GM18505 (cell line): ENCODE data around the gene TM4SF1.

Experiments used
- ATAC-seq: cut with Tn5 transposase; IDR thresholded peaks from one replicate; pipeline ENCODE4 v1.9.1; 2021; ENCODE audit not compliant: unreplicated experiment
- POLR2A ChIP-seq: IDR thresholded peaks from 4 replicates; pipeline ENCODE4 v1.6.1; 2011; ENCODE audit warnings: borderline replicate concordance; ENCODE audit not compliant: insufficient read depth, insufficient read length; ENCODE audit errors: extremely low read depth

TM4SF1 gene

GRCh38 chr3:149403443-149403842 lies 26.0 kb upstream of the TM4SF1 start:
- no peak for ATAC-seq
- TF ChIP-seq POLR2A = no peak

- TF ChIP-seq POLR2A = no peak
- no peak for ATAC-seq
These were observed 25.0 kb upstream of the TM4SF1 start for GRCh38 chr3:149402481-149402880.

GRCh38 chr3:149401926-149402310 lies 24.5 kb upstream of the TM4SF1 start:
- TF ChIP-seq POLR2A = no peak
- ATAC-seq = no peak

DNA sequence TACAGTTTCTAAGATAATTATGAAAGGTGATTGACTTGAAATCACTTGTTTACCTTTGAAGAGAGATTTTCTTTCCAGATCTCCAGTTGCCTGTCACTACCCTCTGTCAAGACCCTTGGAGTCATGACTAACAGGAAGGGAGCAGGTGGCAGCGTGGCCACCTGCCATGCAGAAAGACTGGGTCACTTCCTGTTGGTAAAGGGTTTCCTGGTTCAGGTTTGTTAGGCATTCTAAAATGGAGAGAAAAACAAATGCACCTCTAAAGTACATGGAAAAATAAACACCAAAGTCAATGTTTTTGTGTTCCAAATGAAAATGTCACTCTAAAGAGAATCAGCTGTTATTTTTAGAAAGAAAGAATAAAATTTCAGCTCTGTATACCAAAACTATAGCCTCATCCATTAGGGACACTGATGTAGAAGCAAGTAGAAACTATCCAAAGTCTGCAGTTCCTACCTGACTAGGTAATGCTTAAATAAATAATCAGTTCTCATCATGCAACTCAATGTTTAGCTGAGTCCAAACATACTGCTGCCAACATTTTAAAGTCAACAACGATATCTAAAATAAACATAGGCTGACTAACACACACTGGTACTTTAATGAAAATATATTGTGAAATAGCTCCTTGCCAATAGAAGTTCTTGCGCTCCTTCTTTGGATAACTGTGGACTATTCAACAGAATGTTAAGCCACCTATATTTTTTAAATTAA lies 23.9 kb upstream of the TM4SF1 start:
- no peak for TF ChIP-seq POLR2A
- ATAC-seq = no peak

GRCh38 chr3:149400645-149401044 lies 23.2 kb upstream of the TM4SF1 start:
- no peak for ATAC-seq
- TF ChIP-seq POLR2A = no peak

DNA sequence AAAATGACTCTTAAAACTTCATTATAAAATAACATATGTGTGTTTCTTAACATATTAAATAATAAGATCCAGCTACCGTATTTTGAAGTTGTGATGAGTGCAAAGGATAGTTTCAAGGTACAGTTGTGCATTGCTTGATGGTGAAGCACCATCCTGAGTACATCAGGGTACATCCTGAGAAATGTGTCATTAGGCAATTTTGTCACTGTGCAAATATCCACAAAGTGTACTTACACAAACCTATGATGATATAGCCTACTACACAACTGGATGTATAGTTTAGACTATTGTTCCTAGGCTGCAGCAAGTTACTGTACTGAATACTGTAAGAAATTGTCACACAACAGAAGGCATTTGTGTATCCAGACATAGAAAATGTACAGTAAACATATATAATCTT lies 20.8 kb upstream of the TM4SF1 start:
- no peak for TF ChIP-seq POLR2A
- ATAC-seq = no peak

DNA sequence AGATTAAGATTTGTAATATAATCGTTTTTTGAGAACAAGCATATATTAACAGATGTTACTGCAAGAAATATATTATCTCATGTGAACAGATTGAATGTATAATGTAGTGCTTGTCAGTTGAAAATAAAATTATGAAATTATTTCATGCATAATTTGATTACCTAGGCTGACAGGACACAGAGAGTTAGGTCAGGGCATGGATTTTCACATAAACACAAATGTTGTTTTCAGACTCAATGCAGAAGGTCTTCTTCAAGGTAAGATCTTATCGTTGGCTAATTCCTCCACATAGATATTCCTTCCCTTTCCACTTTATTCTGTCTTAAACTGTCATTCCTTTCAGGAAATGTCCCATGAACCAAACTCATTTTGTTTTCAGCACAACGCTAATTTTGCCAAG lies 20.1 kb upstream of the TM4SF1 start:
- ATAC-seq = no peak
- TF ChIP-seq POLR2A = no peak

GRCh38 chr3:149396476-149396875 lies 19.0 kb upstream of the TM4SF1 start:
- no peak for TF ChIP-seq POLR2A
- ATAC-seq = no peak

GRCh38 chr3:149395107-149396089 lies 17.9 kb upstream of the TM4SF1 start:
- ATAC-seq = no peak
- TF ChIP-seq POLR2A = no peak

DNA sequence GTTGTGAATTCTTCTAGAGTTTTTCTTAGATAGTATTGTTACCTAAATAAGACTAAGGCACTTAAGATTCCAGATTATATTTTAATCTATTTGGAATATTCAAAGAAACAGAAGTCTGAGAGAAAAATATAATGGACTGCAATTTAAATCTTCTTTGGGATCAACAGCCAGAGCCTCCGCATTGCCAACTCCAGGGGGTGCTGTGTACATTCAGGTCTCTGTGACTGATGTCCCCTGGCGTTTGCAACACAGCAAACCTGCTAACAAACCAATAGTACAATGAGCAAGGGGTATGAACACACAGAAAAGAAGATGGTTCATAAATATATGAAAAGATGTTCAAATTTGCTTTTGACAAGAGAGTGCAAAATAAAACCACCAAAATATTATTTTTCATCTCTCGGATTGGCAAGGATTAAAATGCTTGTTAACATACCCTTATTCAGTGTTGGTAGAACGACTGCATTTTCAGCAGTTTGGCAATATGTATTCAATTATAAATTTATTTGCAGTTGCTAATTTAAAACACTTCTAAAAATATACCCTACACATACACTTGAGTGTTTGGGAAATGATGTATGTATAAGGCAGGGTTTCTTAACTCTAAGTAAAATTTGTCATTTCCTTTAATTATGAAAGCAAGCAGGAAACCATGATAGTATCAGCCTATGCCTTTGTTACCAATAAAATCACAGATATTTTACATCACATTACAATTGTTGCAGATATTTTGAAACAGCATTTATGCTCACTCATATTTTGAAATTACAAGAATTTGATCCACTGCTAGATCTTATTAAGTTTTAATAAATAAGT lies 16.1 kb upstream of the TM4SF1 start:
- peak; percentile 77 for ATAC-seq
- no peak for TF ChIP-seq POLR2A

DNA sequence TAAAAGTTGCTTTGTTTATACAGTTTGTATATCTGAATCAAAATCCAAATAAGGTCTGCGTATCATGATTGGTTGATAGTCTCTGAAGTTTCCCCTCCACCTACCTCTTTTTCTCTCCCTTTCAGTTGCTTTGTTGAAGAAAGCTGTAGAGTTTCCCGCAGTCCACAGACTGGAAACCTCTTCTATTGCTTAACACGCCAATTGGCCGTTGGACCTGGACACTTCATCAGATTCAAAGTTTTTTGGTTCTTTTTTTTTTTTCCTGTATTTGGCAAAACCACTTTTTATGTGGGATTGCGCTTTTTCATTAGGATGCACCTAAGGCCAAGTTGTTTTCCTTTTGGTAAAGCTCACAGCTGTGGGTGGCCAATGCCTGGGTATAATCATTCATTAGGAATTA lies 14.5 kb upstream of the TM4SF1 start:
- TF ChIP-seq POLR2A = no peak
- no peak for ATAC-seq

- no peak for ATAC-seq
These were observed 13.3 kb upstream of the TM4SF1 start for GRCh38 chr3:149390772-149391212.

GRCh38 chr3:149390294-149390693 lies 12.8 kb upstream of the TM4SF1 start:
- no peak for TF ChIP-seq POLR2A

More at GRCh38 chr3:149390772-149391212, 13.3 kb upstream of the TM4SF1 start:
- no peak for TF ChIP-seq POLR2A

More at GRCh38 chr3:149390294-149390693, 12.8 kb upstream of the TM4SF1 start:
- ATAC-seq = no peak
